Activated B cell treated with CpG ODN at 0.5 μM for 24 hours (primary cell): ENCODE data around the gene NEK3. TPM values are rescaled to one million over a fixed set of nuclear protein-coding genes. Genes with fewer than 3 reads are reported as not detected.

Source experiments
- ATAC-seq: fragments of 200-7000 bp; cut with Tn5 transposase; one replicate; pipeline ENCODE4 v1.10.0; 2021; ENCODE audit warnings: low read depth, mild to moderate bottlenecking, moderate library complexity
- CTCF ChIA-PET: fragments of 350-600 bp; sonication (Branson Sonifier 250); formaldehyde crosslinking; loops from one replicate; lab custom pipeline; 2021; ENCODE audit warnings: antibody characterized with exemption; lab: Charles Lee
- POLR2A ChIA-PET: fragments of 350-600 bp; sonication (Branson Sonifier 250); formaldehyde crosslinking; loops from one replicate; lab custom pipeline; 2021; ENCODE audit warnings: antibody characterized with exemption; lab: Charles Lee
- DNase-seq: peaks from one replicate; pipeline ENCODE4 v3.0.0; 2022
- H3K27ac Mint-ChIP-seq: one replicate; pipeline ENCODE4 v1.8.0; 2020; ENCODE audit warnings: mixed read lengths
- H3K27me3 Mint-ChIP-seq: one replicate; pipeline ENCODE4 v1.8.0; 2021; ENCODE audit warnings: mixed read lengths
- H3K36me3 Mint-ChIP-seq: one replicate; pipeline ENCODE4 v1.8.0; 2021; ENCODE audit warnings: low read depth, mixed read lengths
- H3K4me1 Mint-ChIP-seq: one replicate; pipeline ENCODE4 v1.8.0; 2021; ENCODE audit warnings: mixed read lengths
- H3K4me3 Mint-ChIP-seq: one replicate; pipeline ENCODE4 v1.8.0; 2020; ENCODE audit warnings: mild to moderate bottlenecking, mixed read lengths
- H3K9me3 Mint-ChIP-seq: one replicate; pipeline ENCODE4 v1.8.0; 2020; ENCODE audit warnings: mixed read lengths
- intact Hi-C: fragments of 100-400 bp; cut with micrococcal nuclease; formaldehyde crosslinking; loops from one replicate; pipeline ENCODE4 v1.15.1; 2024
- total RNA-seq: library from RNA; stranded (reverse); gene quantifications from 2 replicates; pipeline ENCODE4 v1.2.3, GENCODE V29; 2022
- TF ChIP-seq, protein P1 (sequence below): fragments of 200-600 bp; IDR thresholded peaks from one replicate; pipeline ENCODE4 v1.8.0; 2022; ENCODE audit warnings: antibody characterized with exemption, mild to moderate bottlenecking

NEK3 gene
- total RNA-seq, 1 donor from 2014 or later = 12.0 TPM

GRCh38 chr13:52125547-52125946, 33.9 kb downstream of the NEK3 start:
- ATAC-seq (no peak), DNase-seq (no peak)
- no peak overlapping the region for H3K27ac Mint-ChIP-seq
- TF ChIP-seq, protein P1, sequence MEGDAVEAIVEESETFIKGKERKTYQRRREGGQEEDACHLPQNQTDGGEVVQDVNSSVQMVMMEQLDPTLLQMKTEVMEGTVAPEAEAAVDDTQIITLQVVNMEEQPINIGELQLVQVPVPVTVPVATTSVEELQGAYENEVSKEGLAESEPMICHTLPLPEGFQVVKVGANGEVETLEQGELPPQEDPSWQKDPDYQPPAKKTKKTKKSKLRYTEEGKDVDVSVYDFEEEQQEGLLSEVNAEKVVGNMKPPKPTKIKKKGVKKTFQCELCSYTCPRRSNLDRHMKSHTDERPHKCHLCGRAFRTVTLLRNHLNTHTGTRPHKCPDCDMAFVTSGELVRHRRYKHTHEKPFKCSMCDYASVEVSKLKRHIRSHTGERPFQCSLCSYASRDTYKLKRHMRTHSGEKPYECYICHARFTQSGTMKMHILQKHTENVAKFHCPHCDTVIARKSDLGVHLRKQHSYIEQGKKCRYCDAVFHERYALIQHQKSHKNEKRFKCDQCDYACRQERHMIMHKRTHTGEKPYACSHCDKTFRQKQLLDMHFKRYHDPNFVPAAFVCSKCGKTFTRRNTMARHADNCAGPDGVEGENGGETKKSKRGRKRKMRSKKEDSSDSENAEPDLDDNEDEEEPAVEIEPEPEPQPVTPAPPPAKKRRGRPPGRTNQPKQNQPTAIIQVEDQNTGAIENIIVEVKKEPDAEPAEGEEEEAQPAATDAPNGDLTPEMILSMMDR = no peak
- peaks cover 17% of the 10 kb centered on the region for H3K4me1 Mint-ChIP-seq
- intact Hi-C loops = loop anchor here (5.0 kb wide), 3 partner anchors 543 to 688 kb away; partner anchors contain the start of genes INTS6 and WDFY2
- CTCF ChIA-PET = interaction anchor here (0.9 to 1.3 kb wide), 3 partner anchors 230 to 1000 kb away, joined by 3 read pairs; no protein-coding TSS in a partner anchor
- POLR2A ChIA-PET = no interaction called here
- peaks cover 21% of the 10 kb centered on the region for H3K27me3 Mint-ChIP-seq
- no peaks in the 10 kb centered on the region for H3K9me3 Mint-ChIP-seq
- H3K36me3 Mint-ChIP-seq = no peaks in the 10 kb centered on the region
- no peak overlapping the region for H3K4me3 Mint-ChIP-seq

GRCh38 chr13:52118595-52118994, 40.8 kb downstream of the NEK3 start:
- H3K4me3 Mint-ChIP-seq = no peak overlapping the region
- intact Hi-C loops = no loop called here
- ATAC-seq = no peak
- POLR2A ChIA-PET = no interaction called here
- H3K9me3 Mint-ChIP-seq = no peaks in the 10 kb centered on the region
- DNase-seq = no peak
- no peaks in the 10 kb centered on the region for H3K4me1 Mint-ChIP-seq
- no peaks in the 10 kb centered on the region for H3K36me3 Mint-ChIP-seq
- CTCF ChIA-PET = interaction anchor here (0.8 kb wide), 1 partner anchor 9 kb away, joined by 4 read pairs; no protein-coding TSS in a partner anchor
- no peak overlapping the region for H3K27ac Mint-ChIP-seq
- H3K27me3 Mint-ChIP-seq = peaks cover 23% of the 10 kb centered on the region
- TF ChIP-seq, protein P1 = no peak

DNA sequence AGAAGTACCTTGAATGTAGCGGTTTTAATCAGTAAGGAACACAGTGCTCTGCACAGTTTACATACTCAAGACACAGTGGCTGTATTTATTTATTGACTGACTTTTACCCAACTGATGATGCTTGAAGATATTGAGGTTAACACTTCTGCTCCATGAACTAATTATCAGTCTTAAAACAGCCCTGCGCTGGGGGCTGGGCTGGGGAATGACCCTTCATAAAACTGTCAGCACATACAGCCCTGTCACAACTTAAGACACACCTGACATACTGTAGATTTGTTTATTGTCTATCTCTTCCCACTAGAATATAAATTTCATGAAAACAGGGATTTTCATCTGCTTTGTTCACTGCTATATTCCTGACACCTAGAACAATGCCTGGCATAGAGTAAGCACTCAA, 41.3 kb downstream of the NEK3 start:
- CTCF ChIA-PET = no interaction called here
- Mint-ChIP-seq H3K27me3 (peaks cover 24% of the 10 kb centered on the region), H3K9me3 (no peaks in the 10 kb centered on the region), H3K4me1 (no peaks in the 10 kb centered on the region), H3K36me3 (no peaks in the 10 kb centered on the region), H3K4me3 (no peak overlapping the region), H3K27ac (no peak overlapping the region)
- no peak for ATAC-seq
- POLR2A ChIA-PET = no interaction called here
- intact Hi-C loops = no loop called here
- no peak for DNase-seq
- TF ChIP-seq, protein P1 = no peak

DNA sequence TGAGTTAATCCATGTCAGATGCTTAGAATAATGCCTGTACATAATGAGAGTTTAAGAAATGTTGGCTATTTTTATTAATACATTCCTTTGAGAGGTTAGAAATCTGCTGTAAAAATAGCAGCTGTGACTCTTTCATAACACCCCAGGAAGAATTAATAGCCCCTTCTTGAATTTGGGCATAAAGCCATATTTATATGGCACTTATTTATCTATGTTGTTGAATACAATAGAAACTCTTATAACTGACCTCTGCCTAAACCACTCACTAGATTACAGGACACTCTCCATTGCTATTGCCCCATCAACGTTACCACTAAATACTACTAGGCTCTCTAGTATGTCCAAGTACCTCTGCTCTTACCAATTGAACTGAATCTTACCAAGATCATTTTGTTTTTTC, 46.8 kb downstream of the NEK3 start:
- TF ChIP-seq, protein P1 = no peak
- H3K27me3 Mint-ChIP-seq = peaks cover 16% of the 10 kb centered on the region
- H3K9me3 Mint-ChIP-seq = no peaks in the 10 kb centered on the region
- ChIA-PET POLR2A (no interaction called here), CTCF (no interaction called here)
- intact Hi-C loops = no loop called here
- DNase-seq (no peak), ATAC-seq (no peak)
- H3K4me1 Mint-ChIP-seq = no peaks in the 10 kb centered on the region
- no peak overlapping the region for H3K4me3 Mint-ChIP-seq
- no peaks in the 10 kb centered on the region for H3K36me3 Mint-ChIP-seq
- H3K27ac Mint-ChIP-seq = no peak overlapping the region

DNA sequence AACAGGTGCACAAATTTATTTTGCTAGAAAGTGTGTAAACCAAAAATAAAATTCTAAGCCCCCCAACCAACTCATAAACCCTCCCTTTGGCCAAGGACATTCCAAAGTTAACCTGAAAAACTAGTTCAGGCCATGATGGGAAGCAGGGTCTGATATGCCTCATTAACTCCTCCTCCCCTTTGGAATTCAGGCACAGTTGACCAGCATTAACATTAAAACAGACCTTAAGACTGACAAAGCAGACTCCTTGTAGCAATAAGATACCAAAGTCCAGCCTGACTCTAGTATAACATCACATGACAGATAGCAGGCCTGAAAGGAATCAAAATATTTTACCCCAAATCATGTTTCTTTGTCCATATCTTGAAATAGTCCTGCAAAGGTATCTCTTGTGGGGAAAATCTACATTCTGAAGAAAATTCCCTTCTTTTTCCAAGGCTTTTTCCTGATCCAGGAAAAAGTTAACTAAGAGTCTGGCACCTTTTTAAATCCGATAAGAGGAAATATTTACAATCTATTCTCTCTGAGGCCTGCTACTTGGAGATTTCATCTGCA, 50.2 kb downstream of the NEK3 start:
- ATAC-seq (no peak), DNase-seq (no peak)
- intact Hi-C loops = no loop called here
- TF ChIP-seq, protein P1 = no peak
- no peak overlapping the region for H3K27ac Mint-ChIP-seq
- ChIA-PET CTCF (no interaction called here), POLR2A (no interaction called here)
- H3K4me3 Mint-ChIP-seq = no peak overlapping the region
- H3K27me3 Mint-ChIP-seq = peaks cover 10% of the 10 kb centered on the region
- no peaks in the 10 kb centered on the region for H3K9me3 Mint-ChIP-seq
- no peaks in the 10 kb centered on the region for H3K36me3 Mint-ChIP-seq
- no peaks in the 10 kb centered on the region for H3K4me1 Mint-ChIP-seq
